AG08395 (cell line): ENCODE results near the gene TPGS2.
"Not testable (repeated sequence)": the region's sequence is repeated elsewhere in the genome, so short reads cannot be mapped to it uniquely, and the experiment has no call there.

ENCODE experiments used
- DNase-seq: peaks from one replicate; pipeline ENCODE4 v3.0.0; 2012; ENCODE audit warnings: mixed read lengths, low spot score

TPGS2 gene

DNA sequence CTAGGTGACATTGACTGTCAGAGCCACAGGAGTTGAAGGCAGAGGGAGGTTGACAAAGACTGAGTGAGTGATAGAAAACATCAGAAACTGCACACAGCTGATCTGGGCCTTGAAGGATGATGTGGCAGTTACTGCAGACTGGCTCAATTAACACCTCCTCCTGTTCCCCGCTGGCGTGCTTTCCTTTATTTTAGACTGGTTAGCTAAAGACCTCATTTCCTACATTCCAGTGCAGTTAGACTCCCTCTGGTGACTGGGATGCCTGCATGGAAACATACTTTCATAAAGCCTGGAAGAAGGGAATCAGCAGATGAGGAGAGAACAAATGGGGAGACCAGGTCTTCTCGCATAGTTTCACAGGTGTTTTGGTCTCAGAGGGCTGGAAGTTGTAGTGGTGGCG, 7.1 kb downstream of the TPGS2 start:
- DNase-seq, result no peak

- DNase-seq, result no peak
These were observed 9.2 kb downstream of the TPGS2 start for GRCh38 chr18:36819621-36820020.

GRCh38 chr18:36818652-36819051, 10.2 kb downstream of the TPGS2 start:
- no peak for DNase-seq

DNA sequence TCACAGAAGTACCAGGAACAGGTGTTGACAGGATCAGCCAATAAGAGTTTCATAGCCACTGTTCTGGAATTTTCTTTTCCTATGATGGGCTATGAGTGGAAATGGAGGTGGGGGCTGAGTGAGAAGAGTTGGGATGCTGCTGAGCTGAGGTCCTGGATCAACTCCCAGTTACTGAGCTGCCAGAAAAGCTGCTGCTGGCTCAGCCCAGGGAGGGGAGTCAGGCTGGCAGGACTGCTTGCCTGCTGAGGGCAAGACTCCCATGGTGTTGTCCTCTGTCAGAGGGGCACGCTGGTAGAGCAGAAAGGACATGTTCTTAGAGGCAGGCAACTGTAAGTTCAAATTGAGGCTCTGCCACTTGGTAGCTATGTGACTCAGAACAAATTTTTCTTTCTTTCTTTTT, 11.8 kb downstream of the TPGS2 start:
- DNase-seq, result no peak

DNA sequence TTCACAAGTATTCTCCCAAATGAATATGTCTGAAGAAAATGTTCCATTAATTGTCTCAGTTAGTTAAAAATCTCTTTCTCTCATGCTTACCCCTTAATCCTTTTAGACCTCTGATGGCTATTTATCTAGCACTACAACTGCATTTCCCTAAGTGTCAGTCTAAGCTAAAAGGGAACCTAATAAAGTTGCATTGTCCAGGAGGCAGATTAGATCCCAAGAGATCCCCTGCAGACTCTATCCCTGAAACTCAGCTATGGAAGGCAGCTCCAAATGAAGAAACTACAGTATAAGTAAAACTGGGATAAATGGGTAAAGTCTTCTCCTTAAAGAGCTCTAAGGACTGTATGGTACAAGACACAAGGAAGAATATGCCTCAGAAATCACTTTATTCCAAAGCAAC, 12.7 kb downstream of the TPGS2 start:
- DNase-seq, result not testable (repeated sequence)

GRCh38 chr18:36814994-36815393, 13.8 kb downstream of the TPGS2 start:
- no peak for DNase-seq

- no peak for DNase-seq
These were observed 15.0 kb downstream of the TPGS2 start for GRCh38 chr18:36813824-36814223.

DNA sequence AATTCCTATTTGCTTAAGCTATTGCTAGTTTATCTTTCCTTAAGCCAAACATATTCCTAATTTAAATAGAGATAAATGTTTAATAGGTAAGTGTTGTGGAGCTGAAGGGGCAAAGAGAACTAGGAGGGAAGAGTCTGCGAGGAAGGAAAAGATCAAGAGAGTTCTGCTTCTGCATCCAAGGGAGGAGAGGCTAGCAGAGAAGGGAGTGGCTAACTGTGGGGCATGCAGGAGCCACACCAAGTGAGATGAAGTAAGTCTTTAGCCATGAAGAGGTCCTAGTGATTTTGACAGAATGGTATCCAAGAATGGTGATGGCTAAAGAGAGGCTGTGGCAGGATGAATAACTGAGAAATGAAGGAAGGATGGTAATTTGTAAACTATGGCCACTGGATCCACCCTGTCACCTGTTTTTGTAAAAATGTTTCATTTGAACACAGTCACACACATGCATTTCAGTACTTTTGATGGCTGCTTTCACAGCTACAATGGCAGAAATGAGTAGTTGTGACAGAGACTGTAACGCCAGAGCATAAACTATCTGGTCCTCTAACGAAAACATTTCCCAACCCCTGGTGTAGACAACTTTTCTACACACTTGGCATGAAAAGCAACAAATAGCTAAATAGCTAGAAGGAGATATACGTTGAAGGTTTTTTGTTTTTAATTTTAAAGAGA, 15.6 kb downstream of the TPGS2 start:
- DNase-seq, result peak; percentile 17

DNA sequence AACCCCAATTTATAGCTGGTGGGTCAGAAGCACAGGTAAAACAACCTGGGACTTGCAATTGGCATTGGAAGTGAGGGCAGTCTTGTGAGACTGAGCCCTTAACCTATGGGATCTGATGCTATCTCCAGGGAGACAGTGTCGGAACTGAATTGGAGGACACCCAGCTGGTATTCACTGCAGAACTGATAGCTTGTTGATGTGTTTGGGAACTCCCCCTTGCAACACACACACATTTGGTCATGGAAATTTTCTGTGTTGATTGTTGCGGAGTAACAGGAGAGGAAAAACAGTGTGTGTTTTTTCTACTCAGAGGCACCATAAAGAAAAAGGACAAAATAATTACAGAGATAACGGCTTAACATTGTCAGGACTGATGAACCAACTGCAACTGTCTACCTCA, 16.1 kb downstream of the TPGS2 start:
- no peak for DNase-seq

- DNase-seq, result peak; percentile 14
These were observed 16.8 kb downstream of the TPGS2 start for GRCh38 chr18:36811955-36812354.

GRCh38 chr18:36811430-36811829, 17.4 kb downstream of the TPGS2 start:
- peak; percentile 72 for DNase-seq

- peak; percentile 83 for DNase-seq
These were observed 19.0 kb downstream of the TPGS2 start for GRCh38 chr18:36809590-36810381.

DNA sequence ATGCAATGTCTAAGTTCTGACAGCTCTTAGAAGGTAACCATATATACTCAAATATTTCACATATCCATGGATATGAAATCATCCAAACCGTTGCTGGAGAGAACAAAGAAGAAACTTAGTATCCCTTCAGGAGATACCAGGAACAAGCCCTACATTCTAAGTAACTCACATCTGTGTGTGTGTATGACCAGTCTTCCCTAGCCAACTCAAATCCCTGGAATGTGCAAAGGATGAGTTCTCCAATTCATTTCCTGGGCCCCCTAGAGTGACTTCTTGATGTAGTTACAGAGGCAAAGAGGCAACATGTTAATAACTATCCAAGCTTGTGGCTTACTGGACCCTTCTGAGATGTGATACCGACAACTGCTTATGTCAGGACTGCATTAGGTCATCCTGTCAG, 20.1 kb downstream of the TPGS2 start:
- peak; percentile 61 for DNase-seq

DNA sequence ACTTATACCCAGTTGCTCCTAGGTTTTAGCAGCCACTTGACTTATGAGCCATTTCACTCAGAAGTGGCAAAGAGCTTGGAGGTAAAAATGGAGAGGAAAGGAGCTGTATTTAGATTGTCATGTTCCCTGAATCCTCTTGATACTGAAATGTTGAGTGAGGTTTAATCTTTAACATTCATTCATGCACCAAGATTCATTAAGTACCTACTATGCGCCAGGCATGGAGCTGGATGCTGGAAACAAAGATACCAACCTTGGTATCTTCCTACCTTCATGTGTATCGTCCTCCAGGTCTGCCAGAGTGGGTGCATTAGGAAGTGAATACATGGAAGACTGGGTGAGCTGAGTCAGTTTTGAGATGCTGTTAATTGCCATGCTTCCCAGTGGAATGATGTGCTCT, 23.7 kb downstream of the TPGS2 start:
- no peak for DNase-seq

DNA sequence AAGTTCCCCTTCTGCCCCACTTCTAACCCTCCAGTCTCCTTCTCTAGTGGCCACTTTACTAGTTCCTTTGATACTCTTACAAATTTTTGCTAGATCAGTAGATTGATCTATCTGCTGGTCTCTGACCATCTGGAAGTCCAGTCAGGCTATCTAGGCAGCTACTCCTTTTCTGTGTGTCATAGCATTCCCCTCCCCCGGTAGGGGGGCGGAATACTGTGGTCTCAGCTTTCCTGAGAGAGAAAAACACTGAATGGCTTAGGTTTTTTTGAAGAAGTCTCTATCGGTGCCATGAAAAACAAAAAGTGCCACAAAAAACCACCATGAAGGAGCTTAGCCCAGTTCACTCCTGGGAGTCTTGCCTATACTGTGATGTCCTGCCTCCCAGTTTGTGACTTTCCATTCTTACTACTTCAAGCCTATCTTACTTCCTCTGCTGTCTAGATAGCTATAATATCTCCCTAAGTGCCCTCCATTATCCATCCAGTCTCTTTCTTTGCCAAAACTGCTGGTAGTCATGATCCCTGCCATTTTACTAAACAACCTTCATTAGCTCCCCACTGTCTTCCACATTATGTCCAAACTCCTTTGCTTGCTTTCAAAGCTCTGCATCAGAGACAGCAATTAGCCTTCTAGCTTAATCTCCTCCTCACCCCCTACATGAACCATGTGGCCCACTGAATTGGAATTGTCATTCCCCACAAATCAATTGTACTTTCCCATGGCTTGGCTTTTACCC, 29.9 kb downstream of the TPGS2 start:
- DNase-seq, result no peak

DNA sequence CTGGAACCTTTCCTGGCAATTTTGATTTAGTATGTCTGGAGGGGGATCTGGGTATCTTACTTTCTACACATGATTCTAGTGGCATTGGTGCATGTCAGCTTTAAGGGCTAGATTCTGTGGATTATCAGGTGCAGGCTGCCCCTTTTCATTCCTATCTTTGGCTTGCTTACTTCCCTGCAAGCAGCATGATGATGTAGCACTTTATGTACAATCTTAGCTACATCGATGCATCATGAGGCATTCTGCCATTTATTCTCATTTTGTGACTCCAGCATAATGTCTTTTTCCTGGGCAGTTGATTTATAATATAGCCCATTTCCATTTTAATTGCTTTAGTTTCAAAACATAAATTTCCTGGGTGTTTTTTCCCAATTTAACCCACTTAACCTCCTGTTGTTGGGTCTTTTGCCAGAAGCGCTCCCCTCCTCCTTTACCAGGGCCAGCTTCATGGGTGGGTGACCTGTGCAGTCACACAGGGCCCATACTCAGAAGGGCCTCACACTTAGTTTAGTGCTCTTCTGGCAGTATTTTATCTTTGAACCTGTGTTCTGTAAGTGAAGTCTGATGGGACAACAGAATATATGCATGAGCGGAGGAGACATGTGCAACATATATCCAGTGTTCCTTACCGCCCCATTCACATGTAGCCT, 36.0 kb downstream of the TPGS2 start:
- DNase-seq, result no peak

DNA sequence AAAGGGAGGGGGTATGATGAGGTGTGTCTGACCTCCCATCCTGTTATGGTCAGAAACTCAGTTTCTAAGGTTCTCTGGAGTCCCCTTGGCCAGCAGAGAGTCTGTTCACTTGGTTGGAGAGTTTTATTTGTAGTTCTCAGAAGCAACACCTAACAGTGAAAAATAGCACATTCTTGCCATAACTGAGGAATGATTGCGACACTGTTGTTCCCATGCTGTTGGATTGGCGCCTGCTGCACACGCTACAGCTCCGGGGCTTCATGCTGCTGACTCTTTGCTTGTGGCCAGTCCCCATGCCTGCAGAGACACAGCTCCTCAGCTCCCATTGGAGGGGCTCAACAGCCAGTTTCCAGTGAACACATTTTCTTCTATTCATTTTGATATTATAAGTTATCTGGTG, 42.1 kb downstream of the TPGS2 start:
- DNase-seq, result peak; percentile 88

DNA sequence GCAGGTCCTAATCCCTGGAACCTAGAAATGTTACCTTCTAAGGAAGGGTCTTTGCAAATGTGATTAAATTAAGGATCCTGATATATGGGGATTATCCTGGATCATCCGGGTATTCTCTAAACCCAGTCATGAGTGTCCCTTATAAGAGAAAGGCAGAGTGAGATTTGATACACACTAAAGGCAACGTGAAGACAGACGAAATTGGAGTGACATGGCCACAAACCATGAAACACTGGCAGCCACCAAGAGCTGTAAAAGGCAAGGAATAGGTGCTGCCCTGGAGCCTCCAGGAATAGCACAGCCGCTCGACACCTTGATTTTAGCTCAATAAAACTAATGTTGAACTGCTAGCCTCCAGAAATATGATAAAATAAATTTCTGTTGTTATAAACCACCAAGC, 45.0 kb downstream of the TPGS2 start:
- DNase-seq, result no peak

- DNase-seq, result no peak
These were observed 46.1 kb downstream of the TPGS2 start for GRCh38 chr18:36782710-36783109.

GRCh38 chr18:36780748-36781147, 48.1 kb downstream of the TPGS2 start:
- no peak for DNase-seq

- DNase-seq, result no peak
These were observed 51.2 kb downstream of the TPGS2 start for GRCh38 chr18:36777566-36777965.

DNA sequence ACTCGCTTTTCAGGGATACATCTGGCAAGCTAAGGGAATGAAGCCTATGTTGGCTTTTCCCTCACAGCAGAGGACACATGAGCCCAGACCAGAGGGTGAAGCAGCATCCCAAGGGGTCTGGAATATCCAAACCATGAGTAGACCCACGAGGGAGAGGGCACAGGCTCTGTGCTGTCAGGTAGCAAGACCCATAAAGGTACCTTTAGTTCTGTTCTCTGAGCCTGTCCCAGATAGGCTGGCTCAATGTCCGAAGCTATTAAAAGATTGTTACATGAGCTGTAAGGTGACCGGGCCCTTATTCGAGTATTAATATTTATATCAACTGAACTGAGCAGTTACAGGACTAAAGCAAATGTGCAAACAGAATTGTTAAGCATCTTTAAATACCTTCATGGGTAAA, 52.2 kb downstream of the TPGS2 start:
- no peak for DNase-seq

DNA sequence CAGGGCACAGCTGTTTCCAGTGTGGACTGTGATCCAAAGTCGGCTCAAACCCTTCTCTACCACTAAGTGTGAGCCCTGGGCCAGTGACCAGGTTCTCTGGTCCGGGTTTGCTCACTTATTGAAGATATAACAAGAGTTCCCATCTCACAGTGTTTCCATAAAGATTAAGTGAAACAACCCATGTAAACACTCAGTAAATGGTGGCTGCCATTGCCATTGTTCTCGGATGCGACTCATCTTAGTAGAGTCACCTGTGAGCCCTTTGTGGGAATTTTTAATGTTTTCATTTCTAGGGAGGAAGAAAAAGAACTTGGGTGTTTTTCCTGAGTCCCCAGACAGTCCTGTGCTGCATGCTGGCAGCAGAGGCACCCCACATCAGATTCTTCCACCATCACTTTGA, 53.4 kb downstream of the TPGS2 start:
- no peak for DNase-seq
